Activated CD8-positive, alpha-beta memory T cell treated with anti-CD3 and anti-CD28 coated beads, Interleukin-2, amount 50 U/mL, for 4 hours (primary cell): Measurements from ENCODE around the gene LINC00305.

Experiments used
- DNase-seq: peaks from one replicate; pipeline ENCODE4 v3.0.0-alpha.2; 2020

LINC00305 gene

DNA sequence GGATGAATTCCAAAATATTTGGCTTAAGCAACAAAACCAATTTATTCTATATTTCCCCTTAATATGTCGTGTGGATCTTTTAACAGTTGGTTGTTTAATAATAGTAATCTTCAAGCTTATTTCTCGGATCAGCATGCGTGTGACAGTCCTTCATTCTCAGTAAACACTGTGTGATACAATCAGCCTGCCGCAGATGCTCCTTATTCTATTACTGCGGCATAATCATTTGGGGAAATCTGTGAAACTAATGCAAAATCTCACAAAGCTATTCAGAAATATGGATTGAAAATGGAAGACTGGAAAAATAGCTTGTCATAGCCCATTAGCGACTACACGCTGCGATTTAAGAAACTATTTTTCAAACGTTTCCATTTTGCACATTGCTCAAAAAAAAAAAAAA, 36.9 kb downstream of the LINC00305 start:
- DNase-seq: no peak

DNA sequence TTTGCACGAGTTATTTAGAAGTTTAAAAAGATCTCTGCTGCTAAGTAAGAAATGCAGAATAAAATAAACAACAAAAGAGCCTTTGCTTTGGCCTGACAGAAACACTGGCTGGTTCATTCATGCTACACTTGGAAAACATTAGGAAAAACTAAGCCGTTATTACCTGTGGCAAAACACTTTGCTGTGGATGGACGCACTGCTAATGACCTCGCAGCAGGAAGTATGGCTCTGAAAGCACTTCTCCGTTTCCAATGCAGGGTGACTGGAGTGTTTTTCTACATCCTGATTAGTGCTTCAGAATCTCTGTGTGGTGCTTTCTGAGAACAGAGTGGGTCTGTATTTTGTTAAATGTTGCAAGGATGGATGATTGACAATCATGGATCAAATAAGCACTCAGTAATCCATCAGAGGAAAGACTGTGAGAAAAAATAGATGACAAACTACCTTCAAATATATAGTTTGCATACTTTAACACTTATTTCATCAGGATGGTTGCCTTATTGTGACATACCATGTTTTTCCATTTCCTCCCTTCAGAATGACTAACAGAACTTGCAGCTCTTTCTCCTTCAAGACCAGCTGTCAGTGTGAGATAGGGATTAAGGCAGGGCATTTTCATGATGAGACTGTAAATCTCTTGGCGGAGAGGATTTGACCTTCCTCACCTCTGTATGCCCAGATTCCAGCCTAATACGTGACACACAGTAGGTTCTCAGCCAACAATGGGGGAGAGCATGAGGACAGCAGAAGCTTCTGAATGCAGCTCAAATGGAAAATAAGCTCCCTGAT, 38.0 kb downstream of the LINC00305 start:
- no peak for DNase-seq

DNA sequence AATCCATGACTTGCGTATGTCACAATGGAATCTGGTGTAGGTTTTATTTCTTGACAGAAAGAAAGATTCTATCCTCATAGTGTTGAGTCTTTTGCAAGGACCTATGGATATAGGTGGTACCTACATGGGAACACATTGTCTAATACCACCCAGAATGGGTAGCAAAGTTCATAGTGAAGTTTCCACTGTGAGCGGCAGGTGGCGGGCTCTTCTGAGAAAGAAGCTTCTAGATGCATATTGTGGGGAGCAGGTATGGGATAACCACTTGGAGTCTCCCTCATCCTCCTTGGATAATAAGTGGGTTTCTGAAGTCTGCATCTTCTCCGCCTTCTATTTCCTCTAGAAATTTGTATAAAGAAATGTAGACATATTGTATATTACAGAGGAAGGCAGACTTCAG, 44.9 kb downstream of the LINC00305 start:
- DNase-seq: no peak

DNA sequence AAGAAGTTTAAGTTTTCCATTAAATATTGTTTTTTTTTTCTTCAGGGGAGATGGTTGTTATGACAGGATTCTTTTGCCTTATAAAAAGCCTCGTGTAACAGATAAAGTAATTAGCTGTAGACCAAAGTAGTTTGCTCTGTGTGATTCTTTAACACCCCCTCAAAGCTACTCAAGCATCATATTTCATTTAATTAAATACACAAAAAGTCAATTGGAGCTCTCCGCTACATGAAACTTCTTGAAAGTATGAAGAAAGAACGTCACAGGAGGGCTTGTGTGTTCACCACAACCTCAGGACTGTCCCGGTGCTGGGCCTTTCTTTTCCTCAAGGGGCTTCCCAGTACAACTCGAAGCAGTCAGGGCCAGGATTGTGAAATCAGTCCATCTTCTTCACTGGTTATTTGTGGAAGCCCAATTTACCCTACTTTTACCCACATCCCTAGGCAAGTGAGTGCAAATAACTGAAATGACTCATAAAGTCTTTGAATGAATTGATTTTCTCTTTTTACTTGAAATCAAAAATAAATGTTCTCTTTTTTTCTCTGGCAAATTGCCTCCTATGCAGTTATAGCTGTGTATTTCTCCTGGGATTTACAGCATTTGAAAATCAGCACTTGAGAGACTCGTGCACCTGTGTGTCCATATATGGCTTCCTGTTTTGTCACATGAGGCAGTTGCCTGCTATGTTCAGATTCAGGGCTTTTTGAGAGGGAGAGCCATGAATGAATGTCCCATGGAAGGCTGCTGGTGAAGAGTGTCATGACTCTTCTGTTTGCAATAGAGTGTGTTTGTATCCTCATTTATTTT, 48.6 kb downstream of the LINC00305 start:
- no peak for DNase-seq

DNA sequence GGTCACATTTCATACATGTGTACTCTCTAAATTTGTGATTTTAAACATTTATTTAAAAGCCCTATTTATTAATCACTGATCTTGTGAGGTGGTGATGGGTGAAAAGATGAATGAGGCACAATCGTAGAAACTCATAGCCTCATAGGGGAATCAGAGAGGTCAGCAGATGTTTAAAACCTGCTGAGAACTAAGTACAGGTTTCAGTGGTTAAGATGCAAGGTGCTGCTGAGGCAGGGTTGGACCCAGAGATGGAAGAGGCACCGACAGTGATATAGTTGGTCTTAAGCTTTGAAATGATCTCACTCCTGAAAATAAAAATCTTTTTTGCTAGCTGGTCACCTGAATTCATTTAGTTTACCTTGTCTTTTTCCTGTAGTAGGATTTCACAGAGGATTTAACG, 49.6 kb downstream of the LINC00305 start:
- no peak for DNase-seq

DNA sequence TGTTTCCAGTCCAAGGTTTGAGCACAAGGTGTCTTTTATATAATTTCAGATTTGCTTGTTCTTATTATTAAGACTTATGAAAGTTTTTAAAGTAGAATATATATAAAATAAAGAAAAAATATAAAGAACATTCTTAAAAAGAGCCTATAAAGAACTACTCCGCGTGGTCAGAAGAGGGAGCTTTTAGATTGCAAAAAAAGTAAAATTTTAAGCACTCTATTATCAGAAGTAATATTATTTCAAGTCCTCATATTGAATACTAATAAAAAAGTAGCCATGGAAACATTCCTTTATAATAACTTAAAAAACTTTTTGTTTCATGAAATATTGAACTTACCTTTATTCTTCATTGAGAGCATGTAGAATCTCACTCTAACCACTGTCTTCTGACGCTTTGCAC, 51.4 kb downstream of the LINC00305 start:
- no peak for DNase-seq

DNA sequence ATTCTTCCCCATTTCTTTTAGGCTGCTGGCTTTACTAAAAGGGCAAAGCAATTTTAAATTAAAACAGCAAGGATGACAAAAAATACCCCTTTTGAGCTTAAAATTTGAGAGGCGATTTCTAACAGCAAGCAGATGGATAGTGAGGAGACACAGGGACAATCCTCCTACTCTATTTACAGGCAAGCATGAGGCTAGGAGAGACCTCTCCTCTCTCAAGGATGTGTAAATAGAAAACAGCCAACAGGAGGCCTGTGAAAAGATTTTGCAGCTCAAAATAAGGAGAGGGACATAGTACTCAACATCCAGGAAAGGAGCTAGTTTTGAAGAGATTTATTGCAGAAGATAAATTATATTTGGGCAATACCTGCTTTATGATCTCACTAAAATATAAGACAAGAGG, 53.8 kb downstream of the LINC00305 start:
- no peak for DNase-seq

DNA sequence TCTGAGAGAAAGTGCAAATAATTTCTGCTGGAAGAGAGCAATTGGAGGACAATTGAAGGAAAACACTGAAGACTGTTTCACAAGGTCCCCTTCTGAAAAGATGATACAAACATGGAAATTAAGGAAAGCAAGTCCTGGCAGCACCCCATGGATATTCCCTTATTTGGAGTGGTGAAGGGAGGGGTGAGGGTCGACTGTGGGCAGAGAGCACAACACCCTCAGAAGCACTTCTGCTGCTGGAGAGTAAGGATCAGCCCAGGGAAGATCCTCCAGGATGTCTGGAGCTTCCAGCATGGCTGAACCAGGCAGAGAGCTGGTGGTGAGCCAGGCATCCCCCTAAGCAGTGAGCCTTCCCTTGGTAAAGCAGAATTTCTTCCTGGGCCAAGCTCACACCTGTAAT, 54.7 kb downstream of the LINC00305 start:
- DNase-seq: no peak

DNA sequence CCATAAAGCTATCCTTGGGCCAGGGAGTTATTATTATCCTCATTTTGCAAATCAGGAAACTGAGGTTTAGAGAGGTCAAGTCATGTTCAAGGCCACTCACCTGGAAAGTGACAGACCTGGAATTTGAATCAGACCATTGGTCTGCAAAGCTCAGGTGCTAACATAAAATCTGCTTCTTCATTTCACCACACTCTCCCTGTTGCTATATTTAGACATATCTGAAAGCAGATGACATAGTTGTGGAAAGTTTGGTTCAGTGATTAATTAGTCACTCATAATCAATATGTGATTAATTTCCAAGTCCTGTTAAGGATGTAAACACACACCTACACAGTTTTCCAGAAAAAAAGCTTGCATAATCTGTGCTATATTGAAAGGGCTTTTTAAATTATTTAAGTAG, 57.4 kb downstream of the LINC00305 start:
- DNase-seq: no peak

DNA sequence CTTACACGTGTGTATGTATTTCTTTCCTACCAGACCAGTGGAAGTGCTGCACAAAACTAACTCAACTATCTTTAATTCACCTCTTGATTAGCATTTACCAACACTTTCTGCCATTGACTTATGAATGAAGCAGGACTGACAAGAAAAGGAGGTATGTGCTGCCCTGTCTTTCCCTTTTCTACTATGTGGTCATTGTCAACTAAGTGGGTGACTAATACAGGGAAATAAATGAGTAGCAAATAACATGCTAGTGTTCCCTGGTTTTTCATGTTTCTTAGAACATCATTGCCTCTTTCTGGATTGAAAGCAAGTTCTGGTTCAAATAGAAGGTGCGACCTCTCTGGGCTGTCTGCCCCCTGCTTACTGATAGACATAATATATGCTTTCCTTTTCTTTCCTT, 58.0 kb downstream of the LINC00305 start:
- no peak for DNase-seq

DNA sequence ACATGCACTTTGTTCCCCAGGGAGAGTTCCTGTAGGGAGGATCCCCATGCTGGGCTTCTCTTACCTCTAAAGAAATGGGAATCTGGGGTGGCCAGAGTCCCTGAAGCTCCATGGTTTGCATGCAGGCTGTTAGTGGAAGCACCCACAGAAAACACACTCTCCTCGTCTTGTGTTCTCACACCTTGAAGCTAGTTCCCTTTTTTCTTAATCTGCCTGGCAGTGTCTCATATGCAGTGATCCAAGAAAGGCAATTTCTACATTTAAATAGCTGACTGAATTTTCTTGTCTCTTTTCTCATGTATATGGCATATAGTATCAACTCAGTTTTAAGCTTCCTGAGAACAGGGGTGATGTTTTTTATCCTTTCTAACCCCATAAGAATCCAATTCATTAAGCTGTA, 65.0 kb downstream of the LINC00305 start:
- DNase-seq: no peak

DNA sequence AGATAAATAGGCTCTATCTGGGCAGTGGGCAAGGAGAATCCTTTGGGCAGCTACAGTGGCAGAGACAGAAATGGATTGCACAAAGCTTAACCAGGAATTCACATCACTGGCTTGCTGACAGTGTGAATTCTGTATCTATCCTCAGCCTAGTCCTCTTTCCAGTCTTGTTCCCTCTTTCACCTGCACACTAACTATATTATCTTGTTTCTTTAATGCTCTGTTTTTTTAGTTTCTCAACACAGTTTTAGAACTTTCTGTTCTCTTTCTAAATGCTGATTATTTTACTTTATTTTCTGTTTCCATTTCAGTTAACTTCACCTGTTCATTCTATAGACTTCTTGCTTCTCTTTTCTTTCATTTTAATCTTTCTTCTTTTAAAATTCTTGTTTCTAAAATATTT, 66.4 kb downstream of the LINC00305 start:
- no peak for DNase-seq

DNA sequence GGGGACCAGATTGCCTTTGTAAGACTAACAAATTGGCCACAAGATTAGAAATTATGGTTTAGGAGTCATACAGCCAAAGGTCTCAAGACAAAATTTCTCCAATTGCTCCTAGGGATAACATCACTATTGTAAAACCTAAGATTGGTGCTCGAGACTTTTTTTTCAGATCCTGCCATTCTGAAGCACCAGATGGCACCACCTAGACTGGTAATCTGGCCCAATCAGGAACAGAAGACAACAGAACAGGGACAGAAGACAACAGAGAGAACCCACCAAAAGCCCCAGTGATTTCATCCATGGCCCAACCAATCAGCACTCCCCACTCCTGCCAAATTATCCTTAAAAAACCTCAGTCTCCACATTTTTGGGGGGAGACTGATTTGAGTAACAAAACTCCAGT, 66.8 kb downstream of the LINC00305 start:
- DNase-seq: no peak

DNA sequence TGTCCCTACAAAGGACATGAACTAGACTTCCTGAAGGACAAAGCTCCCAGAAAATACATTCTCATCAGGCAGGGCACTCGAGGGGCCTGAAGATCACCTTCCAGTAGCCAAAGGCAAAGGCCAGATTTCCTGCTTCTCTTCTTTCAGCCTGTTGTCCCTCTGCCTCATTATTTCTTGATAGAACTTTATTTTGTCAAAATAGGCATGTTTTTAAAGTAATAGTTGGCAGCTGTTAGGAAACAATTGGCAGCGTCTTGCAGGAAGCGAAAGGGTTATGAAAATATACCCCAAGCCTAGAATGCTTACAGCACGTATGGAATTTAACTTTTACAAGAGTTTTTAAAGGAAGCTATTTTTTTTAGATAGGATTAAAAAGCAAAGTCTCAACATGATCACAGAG, 74.9 kb downstream of the LINC00305 start:
- DNase-seq: no peak

DNA sequence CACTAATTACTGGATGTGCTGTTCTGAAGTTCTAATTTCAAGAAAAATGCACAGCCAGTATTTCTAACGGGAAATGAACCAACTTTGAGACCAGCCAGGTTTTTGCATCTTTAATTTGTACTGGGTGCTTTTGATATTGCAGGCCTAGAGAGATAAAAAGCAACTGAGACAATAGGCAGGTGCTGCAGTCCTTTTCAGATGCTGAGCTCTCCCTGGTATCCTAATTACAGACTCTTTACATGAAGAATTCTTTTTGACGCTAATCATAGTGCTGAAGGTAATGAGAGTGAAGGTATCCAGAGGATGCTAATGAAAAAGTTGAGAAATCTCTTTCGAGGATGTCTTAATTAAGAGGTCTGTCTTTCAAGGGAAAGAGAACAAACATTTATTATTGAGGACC, 93.9 kb downstream of the LINC00305 start:
- DNase-seq: no peak

DNA sequence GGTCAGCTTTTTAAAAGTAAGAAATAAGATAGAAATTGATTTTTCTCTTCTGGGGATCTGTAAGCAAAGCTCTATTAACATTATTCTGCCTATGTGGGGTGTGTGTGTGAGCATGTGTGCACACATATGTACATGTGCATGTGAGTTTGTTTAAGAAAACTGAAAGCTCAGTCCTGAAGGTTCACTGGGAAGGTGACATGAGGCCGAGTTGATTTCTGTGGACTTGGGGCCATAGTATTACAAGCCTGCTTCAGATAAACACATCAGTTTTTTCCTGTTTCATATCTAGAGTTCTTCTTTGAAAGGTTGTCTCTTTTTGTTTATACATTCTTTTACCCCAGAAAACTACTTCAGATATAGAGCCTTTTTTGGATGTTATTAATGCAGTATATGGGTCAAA, 95.6 kb downstream of the LINC00305 start:
- DNase-seq: no peak

DNA sequence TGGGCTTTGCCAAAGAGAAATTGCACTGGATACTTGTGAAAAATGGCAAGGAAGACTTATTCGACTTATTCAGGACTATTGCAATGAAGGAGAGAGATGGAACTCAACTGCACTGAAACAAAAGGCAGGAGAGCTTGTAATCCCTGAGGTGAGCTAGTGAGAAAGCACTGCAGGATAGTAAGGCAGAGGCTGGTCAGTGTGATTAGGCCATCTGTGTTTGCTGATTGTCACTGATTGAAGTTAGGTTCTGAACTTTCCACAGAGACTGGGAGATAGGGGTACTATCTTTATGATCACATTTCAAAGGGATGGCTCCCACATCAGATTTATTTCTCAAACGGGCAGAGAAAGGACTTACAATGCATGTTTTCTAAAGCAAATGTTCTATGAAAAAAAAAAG, 96.1 kb downstream of the LINC00305 start:
- DNase-seq: no peak

DNA sequence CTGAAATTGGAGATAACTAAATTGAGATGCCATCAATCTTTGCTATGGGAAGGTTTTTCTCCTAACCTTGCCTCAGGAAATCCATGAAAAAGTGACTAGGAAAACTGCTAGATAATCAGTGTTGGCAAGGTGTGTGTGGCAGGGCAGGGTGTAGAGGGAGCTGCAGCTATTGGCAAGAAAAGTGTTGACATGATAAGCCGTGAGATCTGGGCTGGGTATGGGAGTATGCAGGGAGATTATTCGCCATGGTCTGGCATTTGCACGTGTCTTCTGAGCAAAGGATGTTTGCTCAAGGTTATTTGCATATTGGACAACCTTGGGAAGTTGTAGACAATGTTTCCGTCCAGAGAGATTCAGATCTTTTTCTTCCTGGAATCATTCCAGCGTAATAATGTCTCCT, 104.3 kb downstream of the LINC00305 start:
- DNase-seq: no peak

DNA sequence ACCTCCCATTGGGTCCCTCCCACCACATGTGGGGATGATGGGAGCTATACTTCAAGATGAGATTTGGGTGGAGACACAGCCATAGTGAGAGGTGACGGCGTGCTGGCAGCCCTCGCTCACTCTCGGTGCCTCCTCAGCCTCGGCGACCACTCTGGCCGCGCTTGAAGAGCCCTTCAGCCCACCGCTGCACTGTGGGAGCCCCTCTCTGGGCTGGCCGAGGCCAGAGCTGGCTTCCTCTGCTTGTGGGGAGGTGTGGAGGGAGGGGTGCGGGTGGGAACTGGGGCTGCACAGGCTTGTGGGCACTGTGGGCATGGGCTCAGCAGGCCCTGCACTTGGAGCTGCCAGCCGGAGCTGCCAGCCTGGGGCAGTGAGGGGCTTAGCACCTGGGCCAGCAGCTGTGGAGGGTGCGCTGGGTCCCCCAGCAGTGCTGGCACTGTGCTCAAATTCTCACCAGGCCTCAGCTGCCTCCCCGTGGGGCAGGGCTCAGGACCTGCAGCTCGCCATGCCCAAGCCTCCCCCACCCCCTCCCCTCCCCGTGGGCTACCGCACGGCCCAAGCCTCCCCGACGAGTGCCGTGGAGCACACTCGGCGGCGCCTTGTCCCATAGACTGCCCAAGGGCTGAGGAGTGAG, 106.0 kb downstream of the LINC00305 start:
- no peak for DNase-seq

DNA sequence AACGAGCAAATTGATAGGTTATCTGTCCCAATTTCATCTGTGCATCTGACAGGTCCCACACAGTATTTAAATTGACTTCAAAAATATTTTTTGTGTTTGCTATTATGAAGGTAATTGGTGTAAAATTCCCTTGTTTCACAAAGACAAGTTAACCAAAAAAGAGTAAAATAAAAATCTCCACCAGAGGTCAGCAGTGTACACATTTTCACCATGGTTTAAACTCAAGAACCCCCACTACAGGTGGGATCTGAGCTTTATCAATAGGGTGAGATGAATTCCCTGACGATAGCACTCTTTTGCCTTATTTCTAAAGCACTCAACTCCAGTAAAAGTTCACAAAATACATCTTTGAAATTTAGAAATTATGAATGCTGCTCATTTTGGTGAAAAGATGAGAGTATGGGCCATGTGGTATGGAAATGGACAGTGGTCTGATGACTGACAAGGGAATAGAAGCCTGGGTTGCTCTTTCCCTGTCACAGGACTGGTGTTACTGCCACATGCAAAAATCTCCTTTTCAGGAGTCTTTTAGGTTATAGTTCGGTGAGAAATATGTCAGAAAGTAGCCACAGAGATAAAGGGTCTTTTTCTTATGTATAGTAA, 111.0 kb downstream of the LINC00305 start:
- no peak for DNase-seq

DNA sequence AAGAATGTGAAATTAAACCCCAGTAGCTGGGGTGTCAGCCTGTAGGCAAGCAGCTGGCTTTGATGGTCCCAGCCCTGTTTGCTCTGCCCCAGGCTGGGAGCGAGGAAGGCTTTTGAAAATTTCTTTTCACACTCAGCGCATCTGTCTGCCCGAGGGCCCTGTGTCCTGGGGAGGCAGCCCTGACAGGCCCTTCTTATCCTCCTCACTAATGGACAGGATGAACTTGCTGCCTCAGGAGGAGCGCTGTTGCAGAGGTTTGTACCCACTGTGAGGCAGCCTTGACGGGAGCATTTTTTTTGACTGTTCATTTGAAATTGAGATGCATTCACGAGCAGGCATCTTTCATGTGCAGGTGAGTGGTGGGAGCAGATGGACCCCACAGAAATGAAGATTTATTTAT, 116.6 kb downstream of the LINC00305 start:
- DNase-seq: no peak

DNA sequence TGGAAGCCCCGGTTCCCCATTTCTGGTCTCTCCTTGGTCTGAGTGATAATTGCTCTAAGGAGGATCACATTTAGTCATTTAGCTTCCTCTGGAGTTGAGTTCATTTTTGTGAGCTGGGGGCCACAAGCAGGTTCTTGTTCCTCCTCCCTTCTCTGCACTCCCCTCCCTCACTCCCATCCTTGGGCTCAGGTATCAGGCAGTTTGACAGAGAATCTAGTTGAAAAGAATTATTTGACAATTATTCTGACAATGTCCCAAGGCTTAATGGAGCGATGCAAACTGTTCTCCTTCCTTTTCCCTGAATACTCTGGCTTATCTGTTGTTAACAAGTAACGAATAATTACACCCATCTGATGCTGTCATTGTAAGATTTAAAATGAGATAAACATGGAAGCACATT, 117.5 kb downstream of the LINC00305 start:
- DNase-seq: no peak
